HepG2 (cell line): Measurements from ENCODE around the gene C9orf78. TPM values are rescaled to one million over a fixed set of nuclear protein-coding genes. Genes with fewer than 3 reads are reported as not detected.

Source experiments
- ATAC-seq: fragments of 200-7000 bp; cut with Tn5 transposase; 3 replicates; pipeline ENCODE4 v1.9.1; 2020; ENCODE audit warnings: mild to moderate bottlenecking, moderate library complexity
- BruUV-seq: library from RNA; stranded (reverse); fragments of 400-500 nt; replicated peaks from 2 replicates; lab custom pipeline; 2021; lab: Mats Ljungman, UMichigan
- CTCF ChIA-PET: fragments of 300-600 bp; formaldehyde crosslinking; extraction: SDS; loops from one replicate; lab custom pipeline; 2021; ENCODE audit warnings: low total read pairs, inconsistent platforms, low intra/inter-chr PET ratio; lab: Yijun Ruan, JAX
- POLR2A ChIA-PET: fragments of 350-600 bp; sonication (Branson Sonifier 250); formaldehyde crosslinking; loops from one replicate; lab custom pipeline; 2020; ENCODE audit warnings: antibody characterized with exemption, inconsistent platforms; lab: Yijun Ruan, JAX
- DNase-seq: peaks from one replicate; pipeline ENCODE4 v3.0.0-alpha.2; 2015; ENCODE audit warnings: low spot score
- FAIRE-seq: peaks from 3 replicates; lab custom pipeline; 2011; peaks lifted over from hg19 to GRCh38; lab: Jason Lieb, UNC
- H2AFZ ChIP-seq: one replicate; pipeline ENCODE4 v1.6.1; 2011; ENCODE audit warnings: low read length, inconsistent platforms
- H3K27ac ChIP-seq: fragments of 300-600 bp; 3 replicates; pipeline ENCODE4 v1.8.0; 2011; ENCODE audit warnings: mixed run types, mild to moderate bottlenecking, mixed read lengths, low read length, inconsistent platforms; ENCODE audit not compliant: insufficient read depth; ENCODE audit errors: extremely low read length
- H3K27me3 ChIP-seq, 2 experiments: fragments of 200-600 bp in 1 of 2; 2 replicates in 1 of 2; 3 replicates in 1 of 2; pipeline versions ENCODE4 v1.6.0 to v1.8.0; 2011; ENCODE audit warnings: low read length in 2 of 2, mild to moderate bottlenecking in 2 of 2, moderate library complexity in 2 of 2, inconsistent platforms in 1 of 2; ENCODE audit not compliant: insufficient read depth in 2 of 2, control insufficient read depth in 1 of 2
- H3K36me3 ChIP-seq, 2 experiments: fragments of 200-600 bp in 1 of 2; replicated peaks in 1 of 2; 2 replicates in 1 of 2; 3 replicates in 1 of 2; pipeline versions ENCODE4 v1.5.1 to v1.8.0; 2011; ENCODE audit warnings: low read length in 2 of 2, inconsistent platforms in 1 of 2; ENCODE audit not compliant: insufficient read depth in 2 of 2, control insufficient read depth in 1 of 2
- H3K4me1 ChIP-seq: 2 replicates; pipeline ENCODE4 v1.5.1; 2012; ENCODE audit warnings: low read length, inconsistent platforms; ENCODE audit not compliant: insufficient read depth
- H3K4me2 ChIP-seq: 2 replicates; pipeline ENCODE4 v1.6.0; 2011; ENCODE audit warnings: low read depth, low read length, inconsistent platforms
- H3K4me3 ChIP-seq, 3 experiments: fragments of 200-600 bp in 1 of 3; sonication (generic), shearing (Covaris generic) in 1 of 3; replicated peaks in 1 of 3; 2 replicates each; pipeline ENCODE4 v1.5.1; 2011 to 2016; ENCODE audit warnings: low read length in 3 of 3, inconsistent platforms in 2 of 3, low read depth in 2 of 3, mild to moderate bottlenecking in 2 of 3, control low read depth in 1 of 3, mixed read lengths in 1 of 3; ENCODE audit not compliant: insufficient read depth in 1 of 3
- H3K79me2 ChIP-seq: one replicate; pipeline ENCODE4 v1.6.1; 2011; ENCODE audit warnings: low read length, inconsistent platforms; ENCODE audit not compliant: insufficient read depth
- H3K9ac ChIP-seq: 2 replicates; pipeline ENCODE4 v1.6.0; 2011; ENCODE audit warnings: mild to moderate bottlenecking, low read depth, low read length, inconsistent platforms; ENCODE audit not compliant: insufficient read depth
- H3K9me3 ChIP-seq: 2 replicates; pipeline ENCODE4 v1.5.1; 2012; ENCODE audit warnings: mild to moderate bottlenecking, low read length
- H4K20me1 ChIP-seq: 2 replicates; pipeline ENCODE4 v1.6.0; 2011; ENCODE audit warnings: inconsistent platforms, mild to moderate bottlenecking, low read length, moderate library complexity; ENCODE audit not compliant: insufficient read depth
- GFI1 ChIP-seq: sonication (generic); formaldehyde crosslinking; IDR thresholded peaks from 2 replicates; pipeline ENCODE4 v1.5.0; 2020; ENCODE audit warnings: missing genetic modification reagents, mild to moderate bottlenecking, borderline replicate concordance
- HHEX ChIP-seq: IDR thresholded peaks from 2 replicates; pipeline ENCODE4 v1.6.1; 2016; ENCODE audit warnings: control low read depth
- IKZF1 ChIP-seq: fragments of 450-650 bp; IDR thresholded peaks from 2 replicates; pipeline ENCODE4 v1.7.1; 2016
- MLLT10 ChIP-seq: sonication (generic); formaldehyde crosslinking; IDR thresholded peaks from 2 replicates; pipeline ENCODE4 v1.4.0; 2020; ENCODE audit warnings: missing genetic modification reagents
- NFKBIZ ChIP-seq: IDR thresholded peaks from 2 replicates; pipeline ENCODE4 v1.6.1; 2018; ENCODE audit warnings: missing genetic modification reagents, missing compliant biosample characterization
- SNAPC5 ChIP-seq: sonication (generic); formaldehyde crosslinking; IDR thresholded peaks from 2 replicates; pipeline ENCODE4 v1.8.1; 2023; ENCODE audit warnings: mild to moderate bottlenecking, missing genetic modification reagents, borderline replicate concordance
- TP53 ChIP-seq: sonication (generic); formaldehyde crosslinking; conservative IDR thresholded peaks from 2 replicates; pipeline ENCODE4 v1.4.0; 2020; ENCODE audit warnings: missing genetic modification reagents
- ZFP36L2 ChIP-seq: sonication (generic); formaldehyde crosslinking; IDR thresholded peaks from 2 replicates; pipeline ENCODE4 v1.4.0; 2020; ENCODE audit warnings: missing genetic modification reagents
- ZNF501 ChIP-seq: sonication (generic); formaldehyde crosslinking; IDR thresholded peaks from 2 replicates; pipeline ENCODE4 v1.5.1; 2020; ENCODE audit warnings: mild to moderate bottlenecking, moderate library complexity, missing genetic modification reagents
- ZNF790 ChIP-seq: sonication (generic); formaldehyde crosslinking; IDR thresholded peaks from 2 replicates; pipeline ENCODE4 v1.8.0; 2022; ENCODE audit warnings: missing genetic modification reagents, mild to moderate bottlenecking, borderline replicate concordance
- WGBS: methylation state at CpG from one replicate; pipeline ENCODE4 v1.1.6; 2017; ENCODE audit warnings: low lambda C conversion rate; 5-methylcytosine and 5-hydroxymethylcytosine counted together
- in situ Hi-C: cut with HindIII; loops from 2 replicates; pipeline ENCODE4 v1.10.0; 2017; ENCODE audit warnings: low pct_unique_long_range_greater_than_20kb; ENCODE audit not compliant: extremely low pct_ligation_motif_present
- intact Hi-C: fragments of 100-400 bp; cut with micrococcal nuclease; formaldehyde crosslinking; loops from one replicate; pipeline ENCODE4 v1.10.0; 2022; ENCODE audit not compliant: unreplicated experiment
- polyA plus RNA-seq, 8 experiments: library from polyadenylated mRNA; depleted of rRNA in 3 of 8; stranded (reverse) in 7 of 8; unstranded in 1 of 8; fragments of >200 nt; fragmentation: Illumina TruSeq in 4 of 8; extraction: Trizol in 4 of 8; gene quantifications; 2 replicates each; pipeline versions ENCODE4 v1.2.1 to v1.2.3, GENCODE V29; 2011 to 2016; ENCODE audit warnings: low read depth in 4 of 8, missing spikeins in 1 of 8, mixed read lengths in 1 of 8; ENCODE audit not compliant: insufficient read depth in 1 of 8
- total RNA-seq, 5 experiments: library from RNA; depleted of rRNA; stranded (reverse); fragments of >200 nt; fragmentation: Illumina TruSeq; extraction: Trizol; gene quantifications; 2 replicates each; pipeline ENCODE4 v1.2.3, GENCODE V29; 2016; ENCODE audit warnings: low read depth in 1 of 5
- TF ChIP-seq, protein P1 (sequence below), 2 experiments: sonication (generic) in 1 of 2; formaldehyde crosslinking in 1 of 2; IDR thresholded peaks; 2 replicates each; pipeline versions ENCODE4 v1.4.0 to v1.6.1; 2016 to 2020; ENCODE audit warnings: borderline replicate concordance in 1 of 2, low read depth in 1 of 2, mild to moderate bottlenecking in 1 of 2, missing genetic modification reagents in 1 of 2

C9orf78 gene
- total and polyA plus RNA-seq, 2 of the 13 experiments (the other 11 are each of a cell fraction or from before 2014, with no cell fraction given), result 18.4 to 35.5 TPM

GRCh38 chr9:129881547-129882324, 46.7 kb upstream of the C9orf78 start (continued):
- TF ChIP-seq, protein P1, sequence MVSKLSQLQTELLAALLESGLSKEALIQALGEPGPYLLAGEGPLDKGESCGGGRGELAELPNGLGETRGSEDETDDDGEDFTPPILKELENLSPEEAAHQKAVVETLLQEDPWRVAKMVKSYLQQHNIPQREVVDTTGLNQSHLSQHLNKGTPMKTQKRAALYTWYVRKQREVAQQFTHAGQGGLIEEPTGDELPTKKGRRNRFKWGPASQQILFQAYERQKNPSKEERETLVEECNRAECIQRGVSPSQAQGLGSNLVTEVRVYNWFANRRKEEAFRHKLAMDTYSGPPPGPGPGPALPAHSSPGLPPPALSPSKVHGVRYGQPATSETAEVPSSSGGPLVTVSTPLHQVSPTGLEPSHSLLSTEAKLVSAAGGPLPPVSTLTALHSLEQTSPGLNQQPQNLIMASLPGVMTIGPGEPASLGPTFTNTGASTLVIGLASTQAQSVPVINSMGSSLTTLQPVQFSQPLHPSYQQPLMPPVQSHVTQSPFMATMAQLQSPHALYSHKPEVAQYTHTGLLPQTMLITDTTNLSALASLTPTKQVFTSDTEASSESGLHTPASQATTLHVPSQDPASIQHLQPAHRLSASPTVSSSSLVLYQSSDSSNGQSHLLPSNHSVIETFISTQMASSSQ (IDR thresholded peaks at IDR 0.05; ENCODE audit: low read depth), result no peak
- TF ChIP-seq, protein P1 (CRISPR knock-in tag; IDR thresholded peaks at IDR 0.05; ENCODE audit: borderline replicate concordance), result no peak
- TF ChIP-seq ZNF501 (CRISPR knock-in tag), result no peak
- TF ChIP-seq ZNF790 (CRISPR knock-in tag), result no peak

DNA sequence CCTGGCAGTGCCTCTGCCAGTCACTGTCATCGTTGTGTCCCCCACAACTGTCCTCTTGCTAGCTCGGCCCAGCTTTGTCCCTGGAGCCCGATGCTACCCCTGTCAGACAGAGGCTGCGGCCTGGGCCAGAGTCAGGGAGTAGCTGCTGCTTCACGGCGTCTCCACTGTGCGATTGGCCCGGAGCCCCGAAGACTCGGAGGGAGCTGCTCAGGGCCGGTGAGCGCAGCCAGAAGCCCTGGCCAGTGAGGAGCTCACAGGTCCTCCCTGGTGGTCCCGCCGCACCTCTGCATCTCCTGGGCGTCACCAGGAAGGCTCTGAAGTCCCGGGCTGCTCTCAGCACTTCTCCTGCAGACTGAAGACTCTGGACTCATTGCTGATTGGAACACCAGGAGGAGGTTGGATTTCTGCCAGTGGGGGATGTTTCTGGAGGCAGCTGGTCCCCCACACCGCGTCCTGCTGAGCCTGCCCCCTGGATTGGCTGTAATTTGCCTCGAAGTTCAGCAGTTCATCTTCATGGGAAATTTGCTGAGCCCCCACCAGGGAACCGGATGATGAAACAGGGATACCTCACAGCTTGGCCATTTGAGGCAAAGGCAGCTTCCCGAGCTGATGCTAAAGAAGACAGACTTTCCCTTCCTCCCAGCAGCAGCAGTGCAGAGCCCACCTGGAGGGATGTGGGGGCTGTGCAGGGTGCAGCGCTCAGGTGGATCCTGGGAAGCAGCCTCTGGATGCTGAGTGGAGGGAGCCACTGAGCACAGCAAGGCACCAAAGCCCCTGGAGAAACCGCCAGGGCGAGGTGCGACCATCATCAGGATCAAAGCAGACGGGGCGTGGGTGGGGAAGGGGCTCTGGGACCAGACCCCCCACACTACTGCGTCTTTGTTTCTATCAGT, 45.8 kb upstream of the C9orf78 start:
- no TSS peak for BruUV-seq
- CTCF ChIA-PET, result no interaction called here
- whole genome bisulfite sequencing, result 91% methylated on average over 9 of the region's 28 CpGs

More for the DNA sequence above, 45.8 kb upstream of the C9orf78 start:
- DNase-seq, result no peak
- H2AFZ ChIP-seq, result no peak overlapping the region
- H3K4me3 ChIP-seq, result no peak overlapping the region
- no peaks in the 10 kb centered on the region for H4K20me1 ChIP-seq
- no peak for TF ChIP-seq TP53
- TF ChIP-seq GFI1 (CRISPR knock-in tag), result no peak
- no peak for TF ChIP-seq SNAPC5 (CRISPR knock-in tag)
- no peak for TF ChIP-seq IKZF1
- no peak for TF ChIP-seq NFKBIZ (CRISPR knock-in tag)
- no peak for TF ChIP-seq ZFP36L2 (CRISPR knock-in tag)
- no peak for TF ChIP-seq MLLT10
- TF ChIP-seq HHEX (CRISPR knock-in tag), result no peak
- H3K36me3 ChIP-seq, result no peaks in the 10 kb centered on the region; a peak in 1 of 5 replicates
- no peak overlapping the region for H3K9ac ChIP-seq
- H3K27ac ChIP-seq, result no peak overlapping the region
- H3K27me3 ChIP-seq, result no peaks in the 10 kb centered on the region; a peak in 1 of 5 replicates
- no peaks in the 10 kb centered on the region for H3K9me3 ChIP-seq
- H3K4me2 ChIP-seq, result no peak overlapping the region
- in situ Hi-C loops, result loop anchor here (10.0 kb wide), 1 partner anchor 224 kb away; no protein-coding TSS in a partner anchor
- intact Hi-C loops, result no loop called here
- H3K4me1 ChIP-seq, result peaks cover 15% of the 10 kb centered on the region
- H3K79me2 ChIP-seq, result no peaks in the 10 kb centered on the region
- FAIRE-seq, result no peak
- ATAC-seq, result no peak
- POLR2A ChIA-PET, result no interaction called here
